ENCODE results near the gene OR4N2. TPM values are rescaled to one million over a fixed set of nuclear protein-coding genes. Genes with fewer than 3 reads are reported as not detected.
"Not testable (repeated sequence)": the region's sequence is repeated elsewhere in the genome, so short reads cannot be mapped to it uniquely, and the experiment has no call there.

Gene OR4N2
- polyA plus RNA-seq, 1 donor (not counting 4 experiments of a cell fraction or from before 2014, with no cell fraction given) = not detected

DNA sequence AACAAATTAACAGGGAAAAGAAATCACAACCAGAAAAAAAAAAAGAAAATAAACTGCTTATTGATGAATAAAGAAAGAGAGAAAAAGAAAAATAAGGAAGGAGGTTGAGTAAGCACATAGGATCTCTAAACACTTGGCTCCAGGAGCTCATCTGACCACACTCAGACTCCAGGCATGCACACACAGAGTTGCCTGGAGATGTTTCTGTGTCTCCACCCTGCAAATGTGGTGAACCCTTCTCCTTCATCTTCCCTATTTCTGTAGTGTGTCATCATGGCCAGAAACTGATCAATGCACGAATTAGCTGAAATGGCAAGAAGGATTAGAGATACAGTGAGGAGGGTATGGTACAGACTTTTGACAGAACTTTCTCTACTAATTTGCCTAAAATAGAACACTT lies 20.2 kb downstream of the OR4N2 start:
- FAIRE-seq = no peak

DNA sequence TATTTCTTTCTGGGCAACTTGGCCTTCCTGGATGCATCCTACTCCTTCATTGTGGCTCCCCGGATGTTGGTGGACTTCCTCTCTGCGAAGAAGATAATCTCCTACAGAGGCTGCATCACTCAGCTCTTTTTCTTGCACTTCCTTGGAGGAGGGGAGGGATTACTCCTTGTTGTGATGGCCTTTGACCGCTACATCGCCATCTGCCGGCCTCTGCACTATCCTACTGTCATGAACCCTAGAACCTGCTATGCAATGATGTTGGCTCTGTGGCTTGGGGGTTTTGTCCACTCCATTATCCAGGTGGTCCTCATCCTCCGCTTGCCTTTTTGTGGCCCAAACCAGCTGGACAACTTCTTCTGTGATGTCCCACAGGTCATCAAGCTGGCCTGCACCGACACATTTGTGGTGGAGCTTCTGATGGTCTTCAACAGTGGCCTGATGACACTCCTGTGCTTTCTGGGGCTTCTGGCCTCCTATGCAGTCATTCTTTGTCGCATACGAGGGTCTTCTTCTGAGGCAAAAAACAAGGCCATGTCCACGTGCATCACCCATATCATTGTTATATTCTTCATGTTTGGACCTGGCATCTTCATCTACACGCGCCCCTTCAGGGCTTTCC lies 24.2 kb downstream of the OR4N2 start:
- H3K9me3 ChIP-seq (ENCODE audit: control insufficient read depth, low read depth, low read length); H3K9ac ChIP-seq (ENCODE audit: control insufficient read depth, extremely low read depth, insufficient read depth, low read length); H4K20me1 ChIP-seq (ENCODE audit: control insufficient read depth, extremely low read depth, insufficient read depth, low read length); H2AFZ ChIP-seq (ENCODE audit: control insufficient read depth, low read length); H3K4me3 ChIP-seq (ENCODE audit: control insufficient read depth in 2 of 3, extremely low read depth in 1 of 3, insufficient read depth in 2 of 3, low read depth in 1 of 3, low read length in 3 of 3); FAIRE-seq; H3K4me2 ChIP-seq (ENCODE audit: control insufficient read depth, extremely low read depth, insufficient read depth, low read depth, low read length); H3K27me3 ChIP-seq (ENCODE audit: control insufficient read depth, extremely low read depth, insufficient read depth, low read length); H3K9me1 ChIP-seq (ENCODE audit: control insufficient read depth, extremely low read depth, insufficient read depth, low read length); DNase-seq (ENCODE audit: low read depth, low spot score); H3K4me1 ChIP-seq (ENCODE audit: control insufficient read depth, extremely low read depth, insufficient read depth, low read length); H3K36me3 ChIP-seq (ENCODE audit: control insufficient read depth in 2 of 2, extremely low read depth in 1 of 2, insufficient read depth in 2 of 2, low read length in 2 of 2); H3K79me2 ChIP-seq (ENCODE audit: control insufficient read depth, insufficient read depth, low read length); dilution Hi-C loops (cut with MboI; ENCODE audit: extremely low pct_ligation_motif_present, low sequenced_read_pairs); H3K27ac ChIP-seq (ENCODE audit: control insufficient read depth, insufficient read depth, low read length): not testable (repeated sequence)

More for the DNA sequence above, 20.2 kb downstream of the OR4N2 start:
- Histone ChIP-seq H3K4me2 (ENCODE audit: control insufficient read depth, extremely low read depth, insufficient read depth, low read depth, low read length) (no peak overlapping the region), H3K9me1 (ENCODE audit: control insufficient read depth, extremely low read depth, insufficient read depth, low read length) (no peaks in the 10 kb centered on the region), H3K4me1 (ENCODE audit: control insufficient read depth, extremely low read depth, insufficient read depth, low read length) (no peaks in the 10 kb centered on the region), H3K36me3 (ENCODE audit: control insufficient read depth in 2 of 2, extremely low read depth in 1 of 2, insufficient read depth in 2 of 2, low read length in 2 of 2) (no peaks in the 10 kb centered on the region), H4K20me1 (ENCODE audit: control insufficient read depth, extremely low read depth, insufficient read depth, low read length) (no peaks in the 10 kb centered on the region), H3K9ac (ENCODE audit: control insufficient read depth, extremely low read depth, insufficient read depth, low read length) (no peak overlapping the region), H3K27me3 (ENCODE audit: control insufficient read depth, extremely low read depth, insufficient read depth, low read length) (no peaks in the 10 kb centered on the region), H3K9me3 (ENCODE audit: control insufficient read depth, low read depth, low read length) (no peaks in the 10 kb centered on the region), H3K4me3 (ENCODE audit: control insufficient read depth in 2 of 3, extremely low read depth in 1 of 3, insufficient read depth in 2 of 3, low read depth in 1 of 3, low read length in 3 of 3) (no peak overlapping the region), H2AFZ (ENCODE audit: control insufficient read depth, low read length) (no peak overlapping the region), H3K27ac (ENCODE audit: control insufficient read depth, insufficient read depth, low read length) (no peak overlapping the region), H3K79me2 (ENCODE audit: control insufficient read depth, insufficient read depth, low read length) (no peaks in the 10 kb centered on the region)
- dilution Hi-C loops (cut with MboI; ENCODE audit: extremely low pct_ligation_motif_present, low sequenced_read_pairs) = no loop called here
- DNase-seq (ENCODE audit: low read depth, low spot score) = no peak
- TF ChIP-seq CTCF (optimal IDR thresholded peaks at IDR 0.05 in 1 of 3, IDR thresholded peaks at IDR 0.05 in 1 of 3, conservative IDR thresholded peaks at IDR 0.05 in 1 of 3; ENCODE audit: extremely low read depth in 1 of 3, insufficient read depth in 2 of 3, low read length in 3 of 3) (no peak), EZH2 (IDR thresholded peaks at IDR 0.05; ENCODE audit: low read length) (no peak)

DNA sequence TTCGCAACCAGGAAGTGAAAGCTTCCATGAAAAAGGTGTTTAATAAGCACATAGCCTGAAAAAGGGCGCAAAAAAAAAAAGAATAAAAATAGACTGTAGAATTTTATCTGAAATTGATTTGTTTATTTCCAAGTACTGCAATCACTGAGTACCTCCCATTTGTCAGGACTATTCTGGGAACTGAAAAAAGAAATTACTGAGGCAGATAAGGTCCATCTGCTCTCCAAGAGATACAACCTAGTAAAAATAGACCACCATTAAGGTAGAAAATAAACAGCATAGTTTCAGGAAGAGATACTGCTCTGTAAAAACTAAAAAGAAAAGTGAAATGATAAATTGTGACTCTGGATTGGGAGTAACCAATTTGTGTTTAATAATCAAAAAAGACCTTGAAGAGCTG lies 24.7 kb downstream of the OR4N2 start:
- no peak overlapping the region for H3K9ac ChIP-seq (ENCODE audit: control insufficient read depth, extremely low read depth, insufficient read depth, low read length)
- TF ChIP-seq EZH2 (IDR thresholded peaks at IDR 0.05; ENCODE audit: low read length) (no peak), CTCF (optimal IDR thresholded peaks at IDR 0.05 in 1 of 3, IDR thresholded peaks at IDR 0.05 in 1 of 3, conservative IDR thresholded peaks at IDR 0.05 in 1 of 3; ENCODE audit: extremely low read depth in 1 of 3, insufficient read depth in 2 of 3, low read length in 3 of 3) (no peak)
- no peaks in the 10 kb centered on the region for H3K4me1 ChIP-seq (ENCODE audit: control insufficient read depth, extremely low read depth, insufficient read depth, low read length)
- dilution Hi-C loops (cut with MboI; ENCODE audit: extremely low pct_ligation_motif_present, low sequenced_read_pairs) = no loop called here
- no peaks in the 10 kb centered on the region for H4K20me1 ChIP-seq (ENCODE audit: control insufficient read depth, extremely low read depth, insufficient read depth, low read length)
- H3K9me1 ChIP-seq (ENCODE audit: control insufficient read depth, extremely low read depth, insufficient read depth, low read length) = no peaks in the 10 kb centered on the region
- H3K4me2 ChIP-seq (ENCODE audit: control insufficient read depth, extremely low read depth, insufficient read depth, low read depth, low read length) = no peak overlapping the region
- no peaks in the 10 kb centered on the region for H3K27me3 ChIP-seq (ENCODE audit: control insufficient read depth, extremely low read depth, insufficient read depth, low read length)
- FAIRE-seq = no peak
- H3K9me3 ChIP-seq (ENCODE audit: control insufficient read depth, low read depth, low read length) = no peaks in the 10 kb centered on the region
- H3K27ac ChIP-seq (ENCODE audit: control insufficient read depth, insufficient read depth, low read length) = no peak overlapping the region
- H3K36me3 ChIP-seq (ENCODE audit: control insufficient read depth in 2 of 2, extremely low read depth in 1 of 2, insufficient read depth in 2 of 2, low read length in 2 of 2) = no peaks in the 10 kb centered on the region
- H2AFZ ChIP-seq (ENCODE audit: control insufficient read depth, low read length) = no peak overlapping the region
- no peak overlapping the region for H3K4me3 ChIP-seq (ENCODE audit: control insufficient read depth in 2 of 3, extremely low read depth in 1 of 3, insufficient read depth in 2 of 3, low read depth in 1 of 3, low read length in 3 of 3)
- DNase-seq (ENCODE audit: low read depth, low spot score) = no peak
- H3K79me2 ChIP-seq (ENCODE audit: control insufficient read depth, insufficient read depth, low read length) = no peaks in the 10 kb centered on the region

DNA sequence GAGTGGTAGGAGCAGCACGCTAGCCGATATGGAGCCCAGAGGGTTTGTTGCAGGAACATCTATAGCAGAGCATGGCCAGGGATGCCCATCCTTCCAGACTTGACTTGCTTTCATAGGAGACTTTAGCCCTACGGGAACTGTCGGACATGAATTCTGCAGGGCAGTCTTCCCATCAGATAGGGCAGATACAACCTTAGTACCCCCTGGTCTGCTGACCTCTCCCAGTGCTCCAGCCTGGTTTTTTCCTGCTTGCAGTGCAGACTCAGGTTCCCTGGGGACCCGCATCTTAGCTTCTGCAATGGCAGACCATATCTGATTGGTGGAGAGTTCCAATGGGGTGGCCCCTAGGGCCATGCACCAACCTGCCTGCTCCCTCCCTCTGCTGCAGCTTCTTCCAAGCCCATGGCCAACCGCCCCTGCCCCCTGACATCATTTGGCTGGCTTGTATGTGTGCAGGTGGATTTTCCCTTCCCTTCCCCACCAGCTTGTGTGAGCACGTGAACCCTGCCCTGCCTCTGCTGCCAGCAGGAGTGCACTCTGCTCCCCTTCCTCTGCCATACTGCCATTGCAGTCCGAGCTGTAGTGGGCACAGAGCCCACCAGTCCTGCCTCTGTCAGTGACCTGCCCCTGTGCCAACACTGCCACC lies 30.8 kb downstream of the OR4N2 start:
- H3K4me3 ChIP-seq (ENCODE audit: control insufficient read depth in 2 of 3, extremely low read depth in 1 of 3, insufficient read depth in 2 of 3, low read depth in 1 of 3, low read length in 3 of 3); H3K9me3 ChIP-seq (ENCODE audit: control insufficient read depth, low read depth, low read length); H3K4me2 ChIP-seq (ENCODE audit: control insufficient read depth, extremely low read depth, insufficient read depth, low read depth, low read length); dilution Hi-C loops (cut with MboI; ENCODE audit: extremely low pct_ligation_motif_present, low sequenced_read_pairs); H3K36me3 ChIP-seq (ENCODE audit: control insufficient read depth in 2 of 2, extremely low read depth in 1 of 2, insufficient read depth in 2 of 2, low read length in 2 of 2); H4K20me1 ChIP-seq (ENCODE audit: control insufficient read depth, extremely low read depth, insufficient read depth, low read length); H3K9me1 ChIP-seq (ENCODE audit: control insufficient read depth, extremely low read depth, insufficient read depth, low read length); FAIRE-seq; H3K4me1 ChIP-seq (ENCODE audit: control insufficient read depth, extremely low read depth, insufficient read depth, low read length); H3K27ac ChIP-seq (ENCODE audit: control insufficient read depth, insufficient read depth, low read length); H2AFZ ChIP-seq (ENCODE audit: control insufficient read depth, low read length); DNase-seq (ENCODE audit: low read depth, low spot score); H3K9ac ChIP-seq (ENCODE audit: control insufficient read depth, extremely low read depth, insufficient read depth, low read length); H3K79me2 ChIP-seq (ENCODE audit: control insufficient read depth, insufficient read depth, low read length); H3K27me3 ChIP-seq (ENCODE audit: control insufficient read depth, extremely low read depth, insufficient read depth, low read length): not testable (repeated sequence)

Measured in keratinocyte (primary cell).